ENCODE measurements around the gene TMED10.
"Not testable (repeated sequence)": the region's sequence is repeated elsewhere in the genome, so short reads cannot be mapped to it uniquely, and the experiment has no call there.

TMED10 gene

DNA sequence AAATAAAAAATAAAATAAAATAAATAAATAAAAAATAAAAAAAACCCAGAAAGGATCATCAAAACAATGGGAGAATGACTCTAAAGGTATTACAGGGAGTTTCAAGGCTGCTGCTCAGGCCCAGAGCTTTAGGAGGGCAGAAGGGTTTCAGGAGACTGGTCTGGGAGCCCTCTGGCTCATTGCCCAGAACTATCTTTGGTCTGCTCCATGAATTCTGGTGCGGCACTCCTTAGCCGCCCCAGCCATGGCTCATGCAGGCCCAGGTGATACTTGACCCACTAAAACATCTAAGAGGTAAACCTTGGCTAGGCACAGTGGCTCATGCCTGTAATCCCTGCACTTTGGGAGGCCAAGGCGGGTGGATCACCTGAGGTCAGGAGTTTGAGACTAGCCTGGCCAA is 14.7 kb upstream of the TMED10 start:
- no peak for DNase-seq (ENCODE audit: low read depth in 2 of 2, low spot score in 1 of 2)

GRCh38 chr14:75190023-75190422 is 13.6 kb upstream of the TMED10 start:
- no peak for DNase-seq (ENCODE audit: low read depth in 2 of 2, low spot score in 1 of 2)

DNA sequence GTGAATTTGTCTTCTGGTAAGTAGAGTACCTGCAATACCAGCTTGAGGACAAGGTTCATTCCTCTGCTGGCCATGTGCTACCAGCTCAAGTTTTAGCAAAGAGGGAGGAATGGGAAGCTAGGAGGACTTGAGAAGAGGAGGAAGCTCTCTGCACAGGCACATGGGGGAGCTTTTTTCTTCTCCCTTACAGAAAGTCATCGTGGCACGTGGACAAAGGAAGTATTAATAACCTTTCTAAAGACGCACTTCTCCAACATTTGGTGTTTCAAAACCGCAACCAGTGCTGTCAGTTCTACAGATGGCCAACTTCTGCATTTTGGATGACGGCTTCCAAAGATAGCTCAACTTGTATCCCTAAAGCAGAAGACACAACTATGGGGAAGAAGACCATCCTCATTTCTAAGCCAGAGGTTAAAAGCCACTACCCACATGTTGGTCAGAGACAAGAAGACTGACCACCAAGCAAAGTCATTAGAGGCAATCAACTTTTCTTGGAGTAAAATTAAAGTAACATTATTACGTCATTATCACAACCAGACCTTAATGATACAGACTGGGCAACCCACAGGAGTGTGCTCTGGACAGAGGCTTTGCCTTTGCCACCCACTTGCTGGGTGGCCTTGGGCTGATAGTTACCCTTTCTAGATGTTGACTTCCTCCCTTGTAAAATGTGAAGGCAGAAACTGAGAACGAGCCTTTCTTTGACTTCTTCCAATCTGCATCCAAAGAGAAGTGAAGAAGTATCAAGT is 12.3 kb upstream of the TMED10 start:
- no peak for DNase-seq (ENCODE audit: low read depth in 2 of 2, low spot score in 1 of 2)

DNA sequence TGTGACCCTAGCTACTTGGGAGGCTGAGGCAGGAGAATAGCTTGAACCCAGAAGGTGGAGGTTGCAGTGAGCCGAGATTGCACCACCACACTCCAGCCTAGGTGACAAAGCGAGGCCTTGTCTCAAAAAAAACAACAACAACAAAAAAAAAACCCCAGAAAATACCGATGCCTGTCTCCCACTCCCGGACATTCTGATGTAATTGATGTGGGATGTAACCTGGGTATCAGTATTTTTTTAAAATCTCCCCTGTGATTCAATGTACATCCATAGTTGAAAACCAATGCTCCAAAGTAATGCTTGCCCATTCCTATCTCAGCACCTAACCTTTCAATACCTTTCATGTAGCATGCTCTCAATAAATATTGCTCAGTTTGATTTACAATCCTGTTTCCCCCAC is 11.7 kb upstream of the TMED10 start:
- no peak for DNase-seq (ENCODE audit: low read depth in 2 of 2, low spot score in 1 of 2)

DNA sequence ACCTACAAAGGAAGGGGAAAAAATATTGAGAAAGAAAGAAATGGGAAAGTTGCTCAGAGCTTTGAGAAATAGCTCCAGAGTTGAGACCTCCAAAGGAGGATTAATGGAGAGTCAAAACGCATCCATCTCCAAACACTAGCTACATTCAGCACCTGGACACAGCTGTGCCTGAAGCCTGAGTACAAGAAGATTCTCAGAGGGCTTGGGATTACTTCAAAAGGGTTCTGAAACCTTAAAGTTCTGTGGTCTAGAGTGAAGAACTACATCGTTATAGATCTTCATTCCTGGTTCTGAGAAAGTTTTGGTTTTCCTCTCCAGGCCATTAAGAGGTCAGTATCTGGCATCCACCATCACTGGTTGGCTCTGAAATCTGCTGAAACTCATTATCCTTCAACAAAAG is 10.5 kb upstream of the TMED10 start:
- DNase-seq (ENCODE audit: low read depth in 2 of 2, low spot score in 1 of 2) = no peak

DNA sequence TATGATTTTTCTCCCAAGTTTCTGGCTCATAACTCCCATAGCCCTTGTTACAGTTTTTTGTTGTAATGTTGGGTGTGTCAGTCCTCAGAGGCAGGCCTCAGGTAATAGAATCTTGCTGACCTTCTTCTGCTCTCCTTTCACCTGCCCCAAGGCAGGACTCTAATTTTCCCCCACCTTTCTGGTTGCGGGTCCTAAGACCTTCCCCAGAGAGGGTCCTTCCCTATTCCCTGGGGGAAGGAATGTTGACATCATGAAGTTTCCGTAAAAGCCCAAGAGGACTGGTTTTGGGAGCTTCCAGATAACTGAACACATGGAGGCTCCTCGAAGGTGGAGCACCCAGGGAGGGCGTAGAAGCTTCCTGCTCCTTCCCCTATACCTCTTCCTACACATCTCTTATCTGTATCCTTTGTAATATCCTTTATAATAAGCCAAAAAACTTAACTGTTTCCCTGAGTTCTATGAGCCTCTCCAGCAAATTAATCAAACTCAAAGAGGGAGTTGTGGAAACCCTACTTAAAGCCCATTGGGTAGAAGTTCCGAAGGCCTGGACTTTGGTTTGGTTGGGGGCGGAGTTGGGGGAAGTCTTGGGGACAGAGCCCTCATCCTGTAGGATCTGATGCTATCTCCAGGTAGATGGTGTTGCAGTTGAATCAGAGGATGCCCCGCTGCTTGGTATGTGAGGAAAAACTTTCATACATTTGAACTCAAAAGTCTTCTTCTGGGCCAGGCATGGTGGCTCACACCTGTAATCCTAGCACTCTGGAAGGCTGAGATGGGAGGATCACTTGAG is 9.0 kb upstream of the TMED10 start:
- DNase-seq (ENCODE audit: low read depth in 2 of 2, low spot score in 1 of 2) = no peak

DNA sequence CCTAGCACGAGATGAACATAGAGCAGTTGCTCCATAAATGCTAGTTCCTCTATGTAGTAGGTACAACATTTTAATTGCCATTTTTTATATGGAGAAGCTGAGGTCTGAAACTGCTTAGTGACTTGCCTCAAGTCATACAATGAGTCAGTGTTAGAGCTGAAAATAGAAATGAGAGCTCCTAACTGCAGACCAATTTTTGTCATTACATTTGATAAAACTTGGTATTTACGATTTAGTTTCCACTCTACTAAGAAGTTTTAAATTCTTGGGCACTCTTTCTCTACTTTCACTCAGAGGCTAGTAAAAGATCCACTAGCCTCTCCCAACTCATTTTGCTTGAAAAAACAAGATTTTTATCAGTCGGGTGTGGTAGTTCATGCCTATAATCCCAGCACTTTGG is 8.1 kb upstream of the TMED10 start:
- no peak for DNase-seq (ENCODE audit: low read depth in 2 of 2, low spot score in 1 of 2)

DNA sequence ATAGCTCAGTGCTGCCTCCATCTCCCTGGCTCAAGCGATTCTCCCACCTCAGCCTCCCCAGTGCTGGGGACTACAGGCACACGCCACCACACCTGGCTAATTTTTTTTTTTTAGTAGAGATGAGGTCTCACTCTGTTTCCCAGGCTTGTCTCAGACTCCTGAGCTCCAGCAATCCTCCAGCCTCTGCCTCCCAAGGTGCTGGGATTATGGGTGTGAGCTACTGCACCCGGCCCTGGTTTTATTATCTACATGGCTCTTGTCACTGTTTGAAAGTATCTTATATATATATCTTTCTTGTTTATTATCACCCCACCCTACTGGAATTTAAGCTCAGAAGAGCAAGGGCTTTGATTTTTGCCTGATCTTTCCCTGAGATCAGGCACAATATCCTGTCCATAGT is 7.6 kb upstream of the TMED10 start:
- DNase-seq (ENCODE audit: low read depth in 2 of 2, low spot score in 1 of 2) = no peak

GRCh38 chr14:75183225-75183624 is 6.8 kb upstream of the TMED10 start:
- no peak for DNase-seq (ENCODE audit: low read depth in 2 of 2, low spot score in 1 of 2)

GRCh38 chr14:75182821-75183220 is 6.4 kb upstream of the TMED10 start:
- no peak for DNase-seq (ENCODE audit: low read depth in 2 of 2, low spot score in 1 of 2)

DNA sequence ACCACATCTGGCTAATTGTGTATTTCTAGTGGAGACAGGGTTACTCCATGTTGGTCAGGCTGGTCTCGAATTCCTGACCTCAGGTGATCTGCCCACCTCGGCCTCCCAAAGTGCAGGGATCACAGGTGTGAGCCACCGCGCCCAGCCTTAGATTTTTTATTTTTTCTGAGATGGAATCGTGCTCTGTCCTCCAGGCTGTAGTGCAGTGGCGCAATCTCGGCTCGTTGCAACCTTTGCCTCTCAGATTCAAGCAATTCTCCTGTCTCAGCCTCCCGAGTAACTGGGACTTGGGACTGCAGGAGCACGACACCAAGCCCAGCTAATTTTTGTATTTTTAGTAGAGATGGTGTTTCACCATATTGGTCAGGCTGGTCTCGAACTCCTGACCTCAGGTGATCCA is 5.8 kb upstream of the TMED10 start:
- not testable (repeated sequence) for DNase-seq (ENCODE audit: low read depth in 2 of 2, low spot score in 1 of 2)

- DNase-seq (ENCODE audit: low read depth in 2 of 2, low spot score in 1 of 2) = no peak
Observed at GRCh38 chr14:75181293-75182062, 5.1 kb upstream of the TMED10 start.

- no peak for DNase-seq (ENCODE audit: low read depth in 2 of 2, low spot score in 1 of 2)
Observed at GRCh38 chr14:75175677-75176141, 703 bp downstream of the TMED10 start.

DNA sequence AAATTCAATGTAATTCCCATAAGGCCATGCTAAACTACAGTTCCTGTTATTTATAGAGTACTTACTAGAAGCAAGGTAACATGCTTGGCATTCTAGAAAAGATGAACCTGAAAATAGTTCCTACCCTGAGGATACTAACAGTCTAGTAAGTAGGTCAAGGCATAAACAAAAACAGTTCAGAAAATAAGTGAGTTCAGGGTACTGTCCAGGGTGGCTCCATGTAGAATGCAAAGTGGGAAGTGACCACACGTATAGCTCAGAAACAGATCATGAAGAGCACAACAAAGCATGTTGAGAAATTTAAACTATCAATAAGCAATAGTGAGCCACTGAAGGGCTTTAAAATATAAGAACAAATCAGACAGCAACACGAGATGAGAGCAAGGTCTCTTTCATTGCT is 2.3 kb downstream of the TMED10 start:
- no peak for DNase-seq (ENCODE audit: low read depth in 2 of 2, low spot score in 1 of 2)

DNA sequence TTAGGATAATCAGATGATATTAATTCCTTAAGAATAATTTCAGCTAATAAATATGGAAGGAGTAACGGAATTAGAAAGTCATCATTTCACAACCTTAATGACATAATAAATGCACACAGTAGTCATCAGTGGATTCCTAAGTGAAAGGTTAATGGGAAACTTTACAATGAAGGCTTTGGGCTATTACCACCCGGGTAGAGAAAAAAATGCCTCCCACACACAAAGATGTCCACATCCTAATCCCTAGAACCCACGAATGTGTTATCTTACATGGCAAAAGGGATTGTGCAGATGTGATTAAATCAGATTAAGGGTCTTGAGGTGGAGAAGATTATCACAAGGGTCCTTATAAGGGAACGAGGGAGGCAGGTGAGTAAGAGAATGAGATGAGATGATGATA is 5.6 kb downstream of the TMED10 start:
- no peak for DNase-seq (ENCODE audit: low read depth in 2 of 2, low spot score in 1 of 2)

- no peak for DNase-seq (ENCODE audit: low read depth in 2 of 2, low spot score in 1 of 2)
Observed at GRCh38 chr14:75168586-75169335, 7.7 kb downstream of the TMED10 start.

DNA sequence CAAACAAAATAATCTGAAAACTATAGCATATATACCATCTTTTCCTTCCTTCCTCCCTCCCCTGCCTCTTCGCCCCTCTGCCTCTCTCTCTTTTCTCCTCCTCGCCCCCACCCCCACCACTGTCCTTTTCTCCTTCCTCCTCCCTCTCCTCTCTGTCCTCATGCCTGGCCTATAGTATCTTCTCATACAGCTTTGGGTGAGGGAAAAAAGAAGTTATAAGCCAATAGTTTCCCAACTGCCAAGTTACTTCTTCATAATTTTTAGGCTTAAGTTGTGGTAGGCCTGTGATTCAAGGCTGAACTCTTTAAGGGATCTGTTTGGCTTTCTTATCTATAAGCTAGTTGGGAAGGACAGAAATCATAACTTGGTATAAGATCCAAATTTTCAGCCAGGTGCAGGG is 9.1 kb downstream of the TMED10 start:
- no peak for DNase-seq (ENCODE audit: low read depth in 2 of 2, low spot score in 1 of 2)

GRCh38 chr14:75165586-75166391 is 10.6 kb downstream of the TMED10 start:
- DNase-seq (ENCODE audit: low read depth in 2 of 2, low spot score in 1 of 2) = no peak

GRCh38 chr14:75164809-75165208 is 11.6 kb downstream of the TMED10 start:
- no peak for DNase-seq (ENCODE audit: low read depth in 2 of 2, low spot score in 1 of 2)

DNA sequence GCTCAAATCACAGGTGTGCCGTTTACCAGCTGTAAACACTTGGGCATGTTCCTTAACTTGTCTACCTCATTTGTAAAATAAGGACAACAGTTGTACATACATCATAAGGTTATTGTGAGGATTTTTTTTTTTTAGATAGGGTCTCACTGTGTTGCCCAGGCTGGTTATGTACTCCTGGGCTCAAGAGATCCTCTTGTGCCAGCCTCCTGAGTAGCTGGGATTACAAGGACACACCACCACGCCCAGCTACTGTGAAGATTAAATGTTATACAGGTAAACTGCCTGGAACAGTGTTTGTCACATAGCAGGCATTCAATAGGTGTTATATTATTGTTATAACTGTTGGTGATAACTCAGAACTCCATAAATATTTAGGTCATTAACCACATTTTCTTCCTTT is 12.7 kb downstream of the TMED10 start:
- no peak for DNase-seq (ENCODE audit: low read depth in 2 of 2, low spot score in 1 of 2)

Data from stimulated activated CD8-positive, alpha-beta memory T cell treated with anti-CD3 and anti-CD28 coated beads, Interleukin-4, amount 100 ng/mL, for 4 hours (primary cell).